IMR-90 (cell line): ENCODE measurements around the gene STAT4. TPM values are rescaled to one million over a fixed set of nuclear protein-coding genes. Genes with fewer than 3 reads are reported as not detected.

Source experiments
- ATAC-seq: fragments of 200-7000 bp; cut with Tn5 transposase; 2 replicates; pipeline ENCODE4 v1.9.1; 2020; ENCODE audit warnings: low read depth, mild to moderate bottlenecking, moderate library complexity
- BruUV-seq: library from RNA; stranded (reverse); fragments of 400-500 nt; replicated peaks from 2 replicates; lab custom pipeline; 2021; lab: Mats Ljungman, UMichigan
- CTCF ChIA-PET: fragments of 300-600 bp; formaldehyde crosslinking; extraction: SDS; loops from one replicate; lab custom pipeline; 2021; ENCODE audit warnings: antibody characterized with exemption; lab: Yijun Ruan, JAX
- POLR2A ChIA-PET: fragments of 300-600 bp; sonication (Branson Sonifier 250); formaldehyde crosslinking; loops from one replicate; lab custom pipeline; 2022; ENCODE audit warnings: antibody characterized with exemption; ENCODE audit not compliant: unreplicated experiment; lab: Charles Lee
- DNase-seq: peaks from one replicate; pipeline ENCODE4 v3.0.0; 2013
- H2AFZ ChIP-seq: replicated peaks from 2 replicates; pipeline ENCODE3; 2013; ENCODE audit warnings: low read length, mild to moderate bottlenecking; ENCODE audit not compliant: poor library complexity
- H2AK5ac ChIP-seq: 2 replicates; pipeline ENCODE4 v1.6.1; 2013; ENCODE audit warnings: low read depth, low read length, inconsistent platforms
- H2AK9ac ChIP-seq: replicated peaks from 2 replicates; pipeline ENCODE3; 2013; ENCODE audit warnings: mild to moderate bottlenecking, low read depth, low read length, moderate library complexity; ENCODE audit not compliant: poor library complexity
- H2BK120ac ChIP-seq: 2 replicates; pipeline ENCODE4 v1.6.1; 2013; ENCODE audit warnings: low read depth, low read length, inconsistent platforms
- H2BK15ac ChIP-seq: 3 replicates; pipeline ENCODE4 v1.6.1; 2013; ENCODE audit warnings: low read depth, low read length, inconsistent platforms
- H2BK20ac ChIP-seq: 2 replicates; pipeline ENCODE4 v1.6.1; 2013; ENCODE audit warnings: low read depth, mild to moderate bottlenecking, inconsistent platforms, low read length, moderate library complexity
- H2BK5ac ChIP-seq: 2 replicates; pipeline ENCODE4 v1.6.1; 2013; ENCODE audit warnings: mild to moderate bottlenecking, low read depth, low read length, inconsistent platforms; ENCODE audit not compliant: poor library complexity, severe bottlenecking
- H3K14ac ChIP-seq: replicated peaks from 2 replicates; pipeline ENCODE4 v1.6.1; 2013; ENCODE audit warnings: low read depth, low read length, inconsistent platforms
- H3K18ac ChIP-seq: 2 replicates; pipeline ENCODE4 v1.6.1; 2013; ENCODE audit warnings: low read depth, low read length, control low read depth
- H3K23ac ChIP-seq: 2 replicates; pipeline ENCODE4 v1.6.1; 2013; ENCODE audit warnings: low read depth, low read length, inconsistent platforms
- H3K27ac ChIP-seq: 2 replicates; pipeline ENCODE4 v1.5.1; 2013; ENCODE audit warnings: mild to moderate bottlenecking, control low read depth, low read length; ENCODE audit not compliant: insufficient read depth
- H3K27me3 ChIP-seq: 2 replicates; pipeline ENCODE4 v1.6.1; 2013; ENCODE audit warnings: low read length; ENCODE audit not compliant: control insufficient read depth, insufficient read depth
- H3K36me3 ChIP-seq: 2 replicates; pipeline ENCODE4 v1.6.1; 2013; ENCODE audit warnings: low read length, mixed read lengths; ENCODE audit not compliant: control insufficient read depth, insufficient read depth
- H3K4ac ChIP-seq: 2 replicates; pipeline ENCODE4 v1.6.1; 2013; ENCODE audit warnings: low read depth, low read length, inconsistent platforms
- H3K4me1 ChIP-seq: 2 replicates; pipeline ENCODE4 v1.6.1; 2013; ENCODE audit warnings: low read length, mixed read lengths; ENCODE audit not compliant: control insufficient read depth, insufficient read depth
- H3K4me2 ChIP-seq: 2 replicates; pipeline ENCODE4 v1.6.1; 2013; ENCODE audit warnings: low read depth, mild to moderate bottlenecking, control low read depth, low read length, moderate library complexity
- H3K4me3 ChIP-seq: 2 replicates; pipeline ENCODE4 v1.5.1; 2013; ENCODE audit warnings: low read depth, mild to moderate bottlenecking, control low read depth, low read length, moderate library complexity; ENCODE audit not compliant: insufficient read depth
- H3K56ac ChIP-seq: 2 replicates; pipeline ENCODE4 v1.6.1; 2013; ENCODE audit warnings: low read length, inconsistent platforms; ENCODE audit not compliant: insufficient read depth; ENCODE audit errors: extremely low read depth
- H3K79me1 ChIP-seq, 2 experiments: 2 replicates each; pipeline ENCODE4 v1.6.1; 2013; ENCODE audit warnings: low read length in 2 of 2, inconsistent platforms in 1 of 2, low read depth in 1 of 2
- H3K9ac ChIP-seq: 2 replicates; pipeline ENCODE4 v1.6.1; 2013; ENCODE audit warnings: low read depth, low read length, control low read depth
- H3K9me1 ChIP-seq: 2 replicates; pipeline ENCODE4 v1.6.1; 2013; ENCODE audit warnings: low read length, inconsistent platforms; ENCODE audit not compliant: insufficient read depth
- H3K9me3 ChIP-seq: 2 replicates; pipeline ENCODE4 v1.6.1; 2013; ENCODE audit warnings: low read length; ENCODE audit not compliant: control insufficient read depth, insufficient read depth
- H4K20me1 ChIP-seq: 2 replicates; pipeline ENCODE4 v1.6.1; 2013; ENCODE audit warnings: low read length, inconsistent platforms; ENCODE audit not compliant: insufficient read depth
- H4K5ac ChIP-seq: 2 replicates; pipeline ENCODE4 v1.6.1; 2013; ENCODE audit warnings: mild to moderate bottlenecking, low read depth, low read length, control low read depth
- H4K8ac ChIP-seq, 2 experiments: 2 replicates each; pipeline ENCODE4 v1.6.1; 2013; ENCODE audit warnings: low read depth in 2 of 2, low read length in 2 of 2, control low read depth in 1 of 2, inconsistent platforms in 1 of 2
- H4K91ac ChIP-seq: 2 replicates; pipeline ENCODE4 v1.6.1; 2013; ENCODE audit warnings: low read depth, low read length, inconsistent platforms; ENCODE audit not compliant: insufficient read depth
- CTCF ChIP-seq: conservative IDR thresholded peaks from 2 replicates; pipeline ENCODE4 v1.5.1; 2012; ENCODE audit warnings: mild to moderate bottlenecking, low read depth, low read length, improper control_type of control experiment
- MXI1 ChIP-seq: IDR thresholded peaks from 2 replicates; pipeline ENCODE4 v1.6.1; 2012; ENCODE audit warnings: low read depth, mild to moderate bottlenecking, low read length, moderate library complexity, borderline replicate concordance
- RAD21 ChIP-seq: IDR thresholded peaks from 2 replicates; pipeline ENCODE4 v1.6.1; 2012; ENCODE audit warnings: low read length, improper control_type of control experiment
- USF2 ChIP-seq: fragments of 150-350 bp; IDR thresholded peaks from 2 replicates; pipeline ENCODE4 v1.6.1; 2017; ENCODE audit warnings: mild to moderate bottlenecking, antibody characterized with exemption, low read length, low read depth
- WGBS, 2 experiments: methylation state at CpG; one replicate each; pipeline versions ENCODE4 v1.1.5 to v1.1.7; 2013; ENCODE audit warnings: missing lambda C conversion rate in 2 of 2; ENCODE audit not compliant: insufficient read length in 1 of 2; ENCODE audit errors: extremely low coverage in 2 of 2; 5-methylcytosine and 5-hydroxymethylcytosine counted together
- dilution Hi-C: fragments of 300-500 bp; cut with HindIII; formaldehyde crosslinking; loops from one replicate; pipeline ENCODE4 v1.14.3; 2018; ENCODE audit warnings: low sequenced_read_pairs; ENCODE audit not compliant: unreplicated experiment
- in situ Hi-C: fragments of 300-500 bp; cut with MboI; formaldehyde crosslinking; loops from 3 replicates; pipeline ENCODE4 v1.14.3; 2019; ENCODE audit warnings: low sequenced_read_pairs, inconsistent platforms, mixed read lengths
- intact Hi-C: fragments of 100-400 bp; cut with micrococcal nuclease; formaldehyde crosslinking; loops from 2 replicates; pipeline ENCODE4 v1.10.0; 2022
- polyA plus RNA-seq, 3 experiments: library from polyadenylated mRNA; depleted of rRNA; stranded (reverse); fragments of >200 nt; gene quantifications; 2 replicates each; pipeline ENCODE4 v1.2.3, GENCODE V29; 2012; ENCODE audit warnings: low replicate concordance in 1 of 3
- total RNA-seq: library from RNA; depleted of rRNA; stranded (reverse); fragments of >200 nt; gene quantifications from 2 replicates; pipeline ENCODE4 v1.2.3, GENCODE V29; 2012

Gene STAT4
- total and polyA plus RNA-seq, 2 of the 4 experiments (the other 2 are of a cell fraction): 0.36 to 0.48 TPM

GRCh38 chr2:191001624-191002023 is 149.2 kb downstream of the STAT4 start:
- POLR2A ChIA-PET: no interaction called here
- Histone ChIP-seq H2BK120ac (no peak overlapping the region), H3K9ac (no peak overlapping the region), H3K56ac (no peak overlapping the region), H2AK5ac (no peak overlapping the region), H4K20me1 (no peaks in the 10 kb centered on the region), H4K5ac (no peak overlapping the region), H2BK15ac (no peak overlapping the region), H3K9me3 (no peaks in the 10 kb centered on the region), H3K27ac (no peak overlapping the region), H2BK20ac (no peak overlapping the region), H4K8ac (no peak overlapping the region), H3K9me1 (peaks cover 7% of the 10 kb centered on the region; the same call in 1 of the 2 replicates), H3K4ac (no peak overlapping the region), H2AK9ac (no peak overlapping the region), H2BK5ac (no peak overlapping the region), H4K91ac (no peak overlapping the region), H3K27me3 (no peaks in the 10 kb centered on the region), H3K4me1 (no peaks in the 10 kb centered on the region), H3K4me2 (no peak overlapping the region), H3K18ac (no peak overlapping the region), H3K14ac (no peak overlapping the region), H3K4me3 (no peak overlapping the region), H2AFZ (no peak overlapping the region), H3K23ac (no peak overlapping the region), H3K36me3 (peaks cover 58% of the 10 kb centered on the region), H3K79me1 (peaks cover 0 to 35% of the 10 kb centered on the region in 2 experiments)
- CTCF ChIA-PET: interaction anchor here (0.6 kb wide), 1 partner anchor 10 kb away, joined by 3 read pairs; no protein-coding TSS in a partner anchor
- TF ChIP-seq USF2 (no peak), MXI1 (no peak), CTCF (no peak), RAD21 (no peak)
- DNase-seq: no peak
- no TSS peak for BruUV-seq
- WGBS, 2 experiments: no CpG with 5 or more reads among the region's 3 CpGs
- intact Hi-C loops: loop anchor here (5.0 kb wide), 1 partner anchor 34 kb away; no protein-coding TSS in a partner anchor
- ATAC-seq: no peak
- dilution Hi-C loops: no loop called here
- in situ Hi-C loops: no loop called here
